ENCODE data around the gene LZTR1. TPM values are rescaled to one million over a fixed set of nuclear protein-coding genes. Genes with fewer than 3 reads are reported as not detected.

Gene LZTR1
- total RNA-seq, 1 experiment from 2014 or later, result 37.2 TPM

DNA sequence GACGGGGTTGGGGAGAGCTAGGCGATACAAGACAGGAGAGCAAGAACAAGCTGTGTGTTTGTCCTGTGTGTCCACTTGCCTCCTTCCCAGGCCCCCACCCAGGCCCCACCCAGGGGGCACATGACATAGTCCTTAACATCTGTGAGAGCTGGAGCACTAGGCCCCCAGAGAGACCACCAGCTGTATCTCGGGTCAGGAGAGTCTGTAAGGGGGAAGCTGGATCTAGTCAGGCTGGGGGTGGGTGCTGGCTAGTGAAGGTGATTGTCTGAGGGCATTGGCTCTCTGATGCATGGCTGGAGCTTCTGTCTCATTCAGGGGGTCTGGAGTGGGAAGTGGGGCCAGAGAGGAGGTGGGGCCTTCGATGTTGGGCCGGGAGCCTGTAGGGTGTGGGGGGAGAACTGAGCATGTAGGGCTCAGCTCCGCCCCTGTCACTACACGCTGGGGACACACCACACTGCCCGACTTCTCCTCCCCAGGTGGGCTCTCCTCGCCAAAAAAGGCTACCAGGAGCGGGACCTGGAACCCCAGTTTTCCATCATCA lies 33.4 kb downstream of the LZTR1 start:
- TF ChIP-seq, protein P1, sequence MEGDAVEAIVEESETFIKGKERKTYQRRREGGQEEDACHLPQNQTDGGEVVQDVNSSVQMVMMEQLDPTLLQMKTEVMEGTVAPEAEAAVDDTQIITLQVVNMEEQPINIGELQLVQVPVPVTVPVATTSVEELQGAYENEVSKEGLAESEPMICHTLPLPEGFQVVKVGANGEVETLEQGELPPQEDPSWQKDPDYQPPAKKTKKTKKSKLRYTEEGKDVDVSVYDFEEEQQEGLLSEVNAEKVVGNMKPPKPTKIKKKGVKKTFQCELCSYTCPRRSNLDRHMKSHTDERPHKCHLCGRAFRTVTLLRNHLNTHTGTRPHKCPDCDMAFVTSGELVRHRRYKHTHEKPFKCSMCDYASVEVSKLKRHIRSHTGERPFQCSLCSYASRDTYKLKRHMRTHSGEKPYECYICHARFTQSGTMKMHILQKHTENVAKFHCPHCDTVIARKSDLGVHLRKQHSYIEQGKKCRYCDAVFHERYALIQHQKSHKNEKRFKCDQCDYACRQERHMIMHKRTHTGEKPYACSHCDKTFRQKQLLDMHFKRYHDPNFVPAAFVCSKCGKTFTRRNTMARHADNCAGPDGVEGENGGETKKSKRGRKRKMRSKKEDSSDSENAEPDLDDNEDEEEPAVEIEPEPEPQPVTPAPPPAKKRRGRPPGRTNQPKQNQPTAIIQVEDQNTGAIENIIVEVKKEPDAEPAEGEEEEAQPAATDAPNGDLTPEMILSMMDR (IDR thresholded peaks at IDR 0.05; ENCODE audit: insufficient read depth in 1 of 2, low read depth in 1 of 2, low read length in 1 of 2, severe bottlenecking in 1 of 2, unreplicated experiment in 1 of 2), result no peak
- no peaks in the 10 kb centered on the region for H3K9me3 Mint-ChIP-seq (ENCODE audit: unreplicated experiment)
- ChIA-PET POLR2A (no interaction called here), CTCF (interaction anchor here (1.1 kb wide), 1 partner anchor 130 kb away, joined by 4 read pairs; no protein-coding TSS in a partner anchor)
- peaks cover 7% of the 10 kb centered on the region for H3K36me3 Mint-ChIP-seq (ENCODE audit: insufficient read depth, unreplicated experiment)
- no TSS peak for BruUV-seq (replicated peaks)
- Histone ChIP-seq H3K27me3 (replicated peaks; ENCODE audit: control insufficient read depth, insufficient read depth, low read length) (no peaks in the 10 kb centered on the region), H3K4me1 (peaks cover 13% of the 10 kb centered on the region; the same call in 1 of the 2 replicates), H3K9me3 (peaks cover 4% of the 10 kb centered on the region; the same call in 1 of the 2 replicates), H3K4me3 (ENCODE audit: low read depth, low read length) (no peak overlapping the region), H3K36me3 (ENCODE audit: control insufficient read depth, insufficient read depth, low read length) (no peaks in the 10 kb centered on the region)
- H3K27ac Mint-ChIP-seq (ENCODE audit: unreplicated experiment), result no peak overlapping the region
- no peak for DNase-seq
- H3K4me1 Mint-ChIP-seq (ENCODE audit: low read depth, unreplicated experiment), result peaks cover 17% of the 10 kb centered on the region
- intact Hi-C loops (cut with micrococcal nuclease; ENCODE audit: unreplicated experiment), result no loop called here
- H3K4me3 Mint-ChIP-seq (ENCODE audit: unreplicated experiment), result peak overlapping the region; percentile 79
- H3K27me3 Mint-ChIP-seq (ENCODE audit: insufficient read depth, unreplicated experiment), result no peaks in the 10 kb centered on the region

DNA sequence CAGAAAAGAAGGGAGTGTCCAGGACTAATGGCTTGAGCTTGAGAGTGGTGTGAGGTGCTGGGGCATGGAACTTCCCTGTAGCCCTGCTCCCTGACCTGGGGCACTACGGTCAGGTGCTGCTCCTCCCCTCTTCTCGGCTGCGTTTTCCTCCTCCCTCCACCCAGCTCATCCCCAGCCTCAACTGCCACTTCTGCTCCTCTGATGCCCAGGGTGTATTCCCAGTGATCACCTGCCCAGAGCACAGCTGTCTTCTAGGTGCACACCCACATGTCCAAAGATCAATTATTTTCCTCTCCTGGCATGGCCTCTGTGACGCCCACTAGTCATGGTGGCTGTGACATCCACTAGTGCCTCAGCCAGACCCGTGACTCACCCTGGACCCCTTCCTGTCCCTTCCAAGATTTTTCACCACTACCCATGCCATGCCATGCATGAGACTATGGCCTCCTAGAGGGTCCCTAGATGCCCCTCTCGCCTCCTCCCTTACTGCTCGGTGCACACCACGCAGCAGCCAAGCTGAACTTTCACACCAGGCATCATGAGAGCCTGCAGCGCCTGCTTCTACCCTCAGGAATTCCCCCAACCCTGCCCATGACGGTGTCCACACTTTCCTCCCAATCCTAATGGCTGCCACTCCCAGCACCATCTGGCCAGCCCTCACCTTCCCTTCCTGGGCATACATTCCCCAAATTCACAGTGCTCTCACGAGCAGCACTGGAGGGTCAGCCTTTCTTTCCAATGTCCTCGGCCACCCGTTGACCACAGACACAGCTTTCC lies 34.7 kb downstream of the LZTR1 start:
- Histone ChIP-seq H3K36me3 (ENCODE audit: control insufficient read depth, insufficient read depth, low read length) (no peaks in the 10 kb centered on the region), H3K9me3 (peaks cover 4% of the 10 kb centered on the region; the same call in 1 of the 2 replicates), H3K4me1 (peaks cover 13% of the 10 kb centered on the region; the same call in 1 of the 2 replicates), H3K27me3 (replicated peaks; ENCODE audit: control insufficient read depth, insufficient read depth, low read length) (no peaks in the 10 kb centered on the region), H3K4me3 (ENCODE audit: low read depth, low read length) (no peak overlapping the region)
- Mint-ChIP-seq H3K27ac (ENCODE audit: unreplicated experiment) (no peak overlapping the region), H3K9me3 (ENCODE audit: unreplicated experiment) (no peaks in the 10 kb centered on the region), H3K36me3 (ENCODE audit: insufficient read depth, unreplicated experiment) (peaks cover 7% of the 10 kb centered on the region), H3K4me3 (ENCODE audit: unreplicated experiment) (no peak overlapping the region), H3K4me1 (ENCODE audit: low read depth, unreplicated experiment) (peaks cover 17% of the 10 kb centered on the region), H3K27me3 (ENCODE audit: insufficient read depth, unreplicated experiment) (no peaks in the 10 kb centered on the region)
- TF ChIP-seq, protein P1 (IDR thresholded peaks at IDR 0.05; ENCODE audit: insufficient read depth in 1 of 2, low read depth in 1 of 2, low read length in 1 of 2, severe bottlenecking in 1 of 2, unreplicated experiment in 1 of 2), result no peak
- BruUV-seq (replicated peaks), result no TSS peak
- peak in 1 of 2 experiments; percentile 21 for DNase-seq
- CTCF ChIA-PET, result no interaction called here
- intact Hi-C loops (cut with micrococcal nuclease; ENCODE audit: unreplicated experiment), result no loop called here
- POLR2A ChIA-PET, result no interaction called here

DNA sequence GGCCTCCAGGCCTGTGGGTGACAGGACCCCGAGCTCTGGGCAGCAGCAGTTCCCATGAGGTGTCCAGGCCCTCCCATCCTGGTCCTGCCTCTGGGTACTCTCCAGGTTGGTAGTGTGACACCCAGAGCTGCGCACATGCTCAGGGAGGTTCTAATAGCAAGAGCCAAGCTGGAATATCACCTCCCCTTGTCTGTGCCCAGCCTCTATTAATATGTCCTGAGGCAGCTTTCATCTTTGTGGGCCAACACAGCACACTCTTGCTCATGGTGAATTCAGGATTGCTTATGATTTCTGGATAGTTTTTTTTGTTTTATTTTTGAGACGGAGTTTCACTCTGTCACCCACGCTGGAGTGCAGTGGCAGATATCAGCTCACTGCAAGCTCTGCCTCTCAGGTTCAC lies 36.2 kb downstream of the LZTR1 start:
- ChIA-PET CTCF (interaction anchor here (0.9 kb wide), 1 partner anchor 133 kb away, joined by 3 read pairs; no protein-coding TSS in a partner anchor), POLR2A (no interaction called here)
- H3K36me3 Mint-ChIP-seq (ENCODE audit: insufficient read depth, unreplicated experiment), result peaks cover 7% of the 10 kb centered on the region
- Histone ChIP-seq H3K4me3 (ENCODE audit: low read depth, low read length) (no peak overlapping the region), H3K27me3 (replicated peaks; ENCODE audit: control insufficient read depth, insufficient read depth, low read length) (no peaks in the 10 kb centered on the region), H3K4me1 (peaks cover 13% of the 10 kb centered on the region; the same call in 1 of the 2 replicates), H3K9me3 (peaks cover 4% of the 10 kb centered on the region; the same call in 1 of the 2 replicates), H3K36me3 (ENCODE audit: control insufficient read depth, insufficient read depth, low read length) (no peaks in the 10 kb centered on the region)
- intact Hi-C loops (cut with micrococcal nuclease; ENCODE audit: unreplicated experiment), result no loop called here
- no peaks in the 10 kb centered on the region for H3K27me3 Mint-ChIP-seq (ENCODE audit: insufficient read depth, unreplicated experiment)
- no peaks in the 10 kb centered on the region for H3K9me3 Mint-ChIP-seq (ENCODE audit: unreplicated experiment)
- H3K27ac Mint-ChIP-seq (ENCODE audit: unreplicated experiment), result no peak overlapping the region
- no TSS peak for BruUV-seq (replicated peaks)
- DNase-seq, result no peak
- TF ChIP-seq, protein P1 (IDR thresholded peaks at IDR 0.05; ENCODE audit: insufficient read depth in 1 of 2, low read depth in 1 of 2, low read length in 1 of 2, severe bottlenecking in 1 of 2, unreplicated experiment in 1 of 2), result no peak
- no peak overlapping the region for H3K4me3 Mint-ChIP-seq (ENCODE audit: unreplicated experiment)
- H3K4me1 Mint-ChIP-seq (ENCODE audit: low read depth, unreplicated experiment), result peaks cover 17% of the 10 kb centered on the region

Data from Caco-2 (cell line).